ENCODE measurements around the gene FRMPD1.

FRMPD1 gene

GRCh38 chr9:37792122-37792521 lies 141.4 kb downstream of the FRMPD1 start:
- Histone ChIP-seq H3K4me3 (ENCODE audit: low read depth, low read length) (no peak overlapping the region), H3K36me3 (ENCODE audit: control insufficient read depth in 2 of 2, insufficient read depth in 1 of 2, low read length in 2 of 2) (no peaks in the 10 kb centered on the region), H3K9me3 (ENCODE audit: control insufficient read depth, insufficient read depth, low read depth, low read length) (no peaks in the 10 kb centered on the region), H3K27ac (ENCODE audit: extremely low read depth, low read depth, low read length) (no peak overlapping the region), H3K4me1 (ENCODE audit: control insufficient read depth, insufficient read depth, low read length) (no peaks in the 10 kb centered on the region)
- ChIA-PET CTCF (no interaction called here), POLR2A (no interaction called here)
- TF ChIP-seq PBX3 (CRISPR knock-in tag; IDR thresholded peaks at IDR 0.05), result no peak
- TF ChIP-seq ZNF600 (tag by site-specific recombination; IDR thresholded peaks at IDR 0.05), result no peak
- TF ChIP-seq SP3 (tag by site-specific recombination; IDR thresholded peaks at IDR 0.05), result no peak
- TF ChIP-seq ZNF449 (tag by site-specific recombination; IDR thresholded peaks at IDR 0.05), result no peak
- no peak for TF ChIP-seq ZNF37A (tag by site-specific recombination; IDR thresholded peaks at IDR 0.05)
- TF ChIP-seq ZNF211 (tag by site-specific recombination; IDR thresholded peaks at IDR 0.05; ENCODE audit: low read depth), result no peak
- TF ChIP-seq ZNF266 (tag by site-specific recombination; IDR thresholded peaks at IDR 0.05; ENCODE audit: low read depth), result no peak
- no peak for TF ChIP-seq PRDM4 (tag by site-specific recombination; IDR thresholded peaks at IDR 0.05)
- no peak for TF ChIP-seq ZFP37 (tag by site-specific recombination; IDR thresholded peaks at IDR 0.05)
- TF ChIP-seq ZNF518A (tag by site-specific recombination; conservative IDR thresholded peaks at IDR 0.05; ENCODE audit: low read depth), result no peak
- no peak for TF ChIP-seq ZNF830 (tag by site-specific recombination; IDR thresholded peaks at IDR 0.05; ENCODE audit: low read depth)
- TF ChIP-seq ZNF791 (tag by site-specific recombination; IDR thresholded peaks at IDR 0.05), result no peak
- TF ChIP-seq ZNF558 (tag by site-specific recombination; IDR thresholded peaks at IDR 0.05), result no peak
- TF ChIP-seq KLF16 (tag by site-specific recombination; IDR thresholded peaks at IDR 0.05), result no peak
- TF ChIP-seq ZNF416 (tag by site-specific recombination; IDR thresholded peaks at IDR 0.05), result no peak
- TF ChIP-seq GLI2 (tag by site-specific recombination; IDR thresholded peaks at IDR 0.05; ENCODE audit: borderline replicate concordance, low read depth), result no peak

DNA sequence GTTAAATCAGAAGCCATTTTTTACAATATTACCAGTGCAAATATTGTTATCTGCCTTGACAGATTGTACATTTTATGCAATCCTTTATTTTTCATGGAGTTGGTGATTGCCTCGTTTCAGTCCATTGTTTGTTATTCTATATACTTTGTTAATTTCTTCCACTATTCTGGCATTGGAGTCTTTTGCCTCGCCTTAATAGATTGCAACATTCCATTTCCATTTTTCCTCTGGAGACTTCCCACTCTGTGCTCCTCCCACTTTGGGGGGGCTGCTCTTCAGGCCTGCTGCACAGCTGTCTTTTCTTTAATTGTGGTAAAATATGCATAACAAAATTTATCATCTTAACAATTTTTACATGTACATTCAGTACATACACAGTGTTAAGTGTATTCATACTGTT lies 145.5 kb downstream of the FRMPD1 start:
- POLR2A ChIA-PET, result no interaction called here

More for the DNA sequence above, 145.5 kb downstream of the FRMPD1 start:
- Histone ChIP-seq H3K4me3 (ENCODE audit: low read depth, low read length) (no peak overlapping the region), H3K27ac (ENCODE audit: extremely low read depth, low read depth, low read length) (no peak overlapping the region), H3K9me3 (ENCODE audit: control insufficient read depth, insufficient read depth, low read depth, low read length) (no peaks in the 10 kb centered on the region), H3K36me3 (ENCODE audit: control insufficient read depth in 2 of 2, insufficient read depth in 1 of 2, low read length in 2 of 2) (no peaks in the 10 kb centered on the region), H3K4me1 (ENCODE audit: control insufficient read depth, insufficient read depth, low read length) (no peaks in the 10 kb centered on the region)
- TF ChIP-seq ZNF335 (tag by site-specific recombination; conservative IDR thresholded peaks at IDR 0.05) (no peak), ZNF629 (tag by site-specific recombination; IDR thresholded peaks at IDR 0.05) (no peak)
- CTCF ChIA-PET, result no interaction called here

Data from HEK293 (cell line).